Activated CD8-positive, alpha-beta memory T cell treated with anti-CD3 and anti-CD28 coated beads for 1 hour (primary cell): Measurements from ENCODE around the gene RPLP2.
A peak's percentile ranks its signal among the peaks of the same experiment; 100 is the strongest.

Source experiments
- DNase-seq, 2 donors: peaks; one replicate each; pipeline ENCODE4 v3.0.0-alpha.2; 2020; ENCODE audit warnings: low read depth in 1 of 2; ENCODE audit errors: extremely low read depth in 1 of 2

Gene RPLP2

GRCh38 chr11:790721-791564 lies 18.8 kb upstream of the RPLP2 start:
- DNase-seq: no peak

GRCh38 chr11:791658-792534 lies 17.9 kb upstream of the RPLP2 start:
- no peak for DNase-seq

DNA sequence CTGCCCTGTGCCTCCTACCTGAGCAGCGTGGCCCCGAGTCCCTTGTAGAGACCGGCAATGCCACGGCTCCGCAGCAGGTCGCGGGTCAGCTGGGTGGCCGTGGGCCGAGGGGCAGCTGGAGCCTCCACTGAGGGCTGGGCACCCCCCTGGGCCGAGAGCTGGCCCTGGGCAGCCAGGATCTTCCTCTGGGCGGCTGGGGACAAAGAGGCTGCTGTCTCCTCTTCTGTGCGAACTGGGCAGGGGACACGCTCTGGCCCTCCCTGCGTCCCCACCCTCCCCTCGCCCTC lies 17.3 kb upstream of the RPLP2 start:
- no peak for DNase-seq

GRCh38 chr11:792873-793272 lies 16.9 kb upstream of the RPLP2 start:
- no peak for DNase-seq

- no peak for DNase-seq
These were observed 16.2 kb upstream of the RPLP2 start for GRCh38 chr11:793556-793955.

DNA sequence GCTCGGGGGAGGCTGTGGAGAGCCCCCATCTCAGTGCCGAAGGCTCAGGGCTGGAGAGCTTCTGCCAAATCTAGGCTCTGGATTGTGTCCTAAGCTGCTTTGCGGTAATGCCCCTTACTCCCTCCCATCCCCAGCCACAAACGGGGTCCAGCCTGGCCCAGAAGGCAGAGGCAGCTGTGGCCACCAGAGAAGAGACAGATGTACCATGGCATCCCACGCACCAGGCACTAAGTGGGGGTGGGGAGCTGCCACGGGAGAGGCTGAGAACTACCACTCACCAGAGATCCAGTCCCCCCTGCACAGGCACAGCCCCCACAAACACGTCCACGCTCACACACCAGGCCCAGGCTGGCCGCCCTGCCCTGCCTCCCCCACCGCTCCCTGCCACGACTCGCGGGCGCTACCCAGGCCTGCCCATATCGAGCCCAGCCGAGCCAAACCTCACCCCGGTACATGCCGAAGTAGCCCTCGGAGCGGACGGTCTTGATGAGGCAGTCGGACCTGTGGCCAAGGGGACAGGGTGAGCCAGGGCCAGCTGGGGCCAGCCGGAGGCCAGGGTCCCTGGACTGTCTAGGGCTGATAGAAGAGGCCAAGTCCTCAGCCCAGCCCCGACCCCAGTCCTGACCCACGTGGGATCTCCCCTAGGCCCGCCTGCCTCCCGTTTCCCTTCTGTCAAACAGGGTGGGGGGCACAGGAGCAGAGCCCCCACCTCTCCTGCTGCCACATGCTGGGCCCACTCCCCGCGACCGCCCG lies 15.6 kb upstream of the RPLP2 start:
- DNase-seq: no peak

GRCh38 chr11:794766-795633 lies 14.8 kb upstream of the RPLP2 start:
- DNase-seq: no peak

DNA sequence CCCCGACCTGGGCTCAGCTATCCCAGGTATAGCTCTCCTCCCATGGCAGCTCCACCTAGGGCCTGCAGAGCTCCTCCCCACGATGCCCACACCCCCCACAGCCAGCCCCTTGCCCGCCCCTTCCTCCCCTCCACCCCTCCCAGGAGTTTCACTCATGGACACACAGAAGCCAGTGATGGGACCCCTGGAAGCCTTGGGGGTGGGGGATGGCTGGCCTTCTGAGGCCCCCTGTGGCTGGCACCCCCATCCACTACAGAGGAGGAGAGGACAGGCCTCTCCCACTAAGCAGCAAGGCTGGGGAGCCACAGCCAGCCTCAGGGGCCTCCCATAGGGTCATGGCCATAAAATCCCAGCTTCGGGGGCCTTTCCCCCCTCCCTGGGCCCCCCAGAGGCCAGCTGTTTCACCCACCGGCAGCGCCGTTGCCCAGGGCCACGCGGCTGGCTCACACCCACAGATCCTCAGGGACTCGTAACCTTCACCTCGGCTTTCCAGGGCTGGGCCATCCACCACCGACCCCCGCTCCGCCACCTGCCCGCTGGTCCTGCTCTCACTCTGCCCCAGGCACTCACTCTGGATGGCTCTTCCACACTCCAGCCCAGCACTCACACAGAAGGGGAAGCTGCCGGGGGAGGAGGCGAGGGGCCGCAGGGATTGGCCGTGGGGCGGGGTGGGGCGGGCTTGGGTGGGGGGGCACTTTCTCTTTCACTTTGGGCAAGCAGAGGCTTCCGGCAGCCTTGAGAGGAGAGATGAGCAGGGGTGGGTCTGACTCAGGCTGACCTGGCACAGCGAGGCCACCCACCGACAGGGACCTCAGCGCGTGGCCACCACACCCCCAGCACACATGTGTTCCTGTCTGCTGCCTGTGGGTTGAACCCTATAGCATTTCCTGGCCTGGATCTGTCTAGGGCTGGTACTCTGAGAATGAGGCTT lies 13.9 kb upstream of the RPLP2 start:
- peak in 1 of 2 donors; percentile 56 for DNase-seq

DNA sequence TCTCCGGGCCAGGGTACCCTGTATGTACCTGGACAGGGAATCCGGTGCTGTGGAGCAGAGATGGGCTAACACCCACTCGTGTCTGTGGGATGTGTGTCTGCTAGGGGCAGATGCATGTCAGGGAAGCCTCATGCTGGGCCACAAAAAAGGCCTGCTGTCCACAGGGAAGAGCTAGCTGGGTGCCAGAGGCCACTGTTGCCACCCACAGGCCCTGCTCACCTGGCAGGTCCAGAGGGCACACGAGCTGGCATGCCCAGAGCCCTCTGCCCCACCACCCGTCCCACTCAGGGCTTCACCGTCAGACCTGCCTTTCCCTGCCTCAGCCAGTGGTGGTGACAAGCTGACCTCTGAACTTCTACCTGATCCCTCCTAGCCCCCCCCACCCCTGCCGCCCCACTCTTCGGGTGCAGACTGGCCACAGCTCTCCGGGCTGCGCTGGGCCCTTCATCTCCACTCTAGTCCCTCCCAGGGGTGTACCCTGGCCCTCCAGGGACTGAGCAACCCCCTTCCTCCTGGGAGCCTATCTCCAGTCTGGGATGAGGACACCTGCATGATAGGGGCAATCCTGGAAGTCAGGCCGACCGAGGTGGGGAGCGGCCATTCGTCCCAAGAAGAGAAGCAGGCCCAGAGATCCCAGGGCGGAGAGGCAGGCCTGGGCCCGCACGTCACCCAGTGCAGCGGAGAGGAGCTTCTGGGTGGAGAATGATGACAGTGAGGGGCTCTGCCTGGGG lies 13.0 kb upstream of the RPLP2 start:
- DNase-seq: no peak

DNA sequence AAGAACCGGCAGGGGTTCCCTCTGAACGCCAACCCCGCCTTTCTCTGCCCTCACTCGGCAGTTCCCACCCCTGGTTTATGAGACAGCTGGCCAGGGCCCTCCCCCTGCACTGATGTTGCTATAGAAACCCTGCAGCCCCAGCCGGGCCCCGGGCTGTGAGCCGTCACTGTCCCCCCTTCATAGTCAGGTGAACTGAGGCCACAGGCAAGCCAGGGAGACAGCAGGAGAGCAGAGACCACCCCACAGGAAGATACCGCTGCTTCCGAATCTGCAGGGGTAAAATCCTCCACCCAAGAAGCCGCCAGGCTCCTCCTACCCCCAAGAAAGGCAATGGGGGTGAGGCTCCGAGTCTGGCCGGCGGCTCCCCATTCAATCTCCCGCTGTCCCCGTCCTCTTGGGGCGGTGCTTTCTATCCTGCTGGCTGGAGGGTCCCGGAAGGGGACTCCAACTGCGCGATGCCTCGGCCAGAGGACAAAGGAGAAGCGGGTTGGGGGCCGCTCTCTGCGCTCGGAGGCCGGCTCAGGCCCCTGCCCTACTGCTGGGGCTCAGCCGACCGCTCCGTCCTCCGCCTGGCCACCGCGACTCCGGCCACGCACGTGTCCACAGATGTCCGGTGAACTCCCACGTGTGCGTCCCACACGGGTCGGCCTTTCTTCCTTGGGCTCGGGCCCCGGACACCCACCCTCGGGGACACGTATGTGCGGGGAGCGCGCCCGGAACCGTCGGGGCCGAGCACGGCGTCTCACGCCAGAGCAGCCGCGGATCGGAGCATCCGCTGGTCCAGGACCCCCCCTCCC lies 12.3 kb upstream of the RPLP2 start:
- peak; percentile 52 to 63 for DNase-seq

DNA sequence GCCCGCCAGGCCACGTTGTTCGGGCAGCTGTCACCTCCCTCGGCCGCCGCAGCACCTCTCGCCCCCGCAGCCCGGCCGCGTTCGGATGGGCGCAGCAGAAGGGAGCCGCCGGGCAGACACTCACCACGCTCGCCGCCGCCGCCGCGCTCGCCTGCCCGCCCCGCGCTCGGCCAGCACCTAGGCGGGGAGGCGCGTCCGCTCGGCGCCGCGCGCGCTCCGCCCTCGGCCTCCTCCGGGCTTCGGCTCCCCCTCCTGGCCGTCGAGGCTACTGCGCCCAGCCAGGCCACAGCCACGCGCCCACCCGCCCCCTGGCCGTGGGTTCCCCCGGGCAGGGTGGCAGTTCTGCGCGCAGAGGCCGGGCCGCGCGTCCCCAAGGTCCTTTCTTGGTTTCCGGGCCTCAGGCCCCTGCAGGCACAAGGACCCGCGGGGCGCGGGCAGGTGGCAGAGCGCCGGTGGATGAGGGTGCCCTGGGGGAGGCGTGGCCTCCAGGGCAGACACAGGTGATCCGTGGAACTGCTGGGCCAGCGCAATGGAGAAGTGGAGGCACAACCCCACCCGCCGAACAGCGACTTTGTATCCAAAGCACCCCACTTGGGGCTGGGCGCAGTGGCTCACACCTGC lies 11.6 kb upstream of the RPLP2 start, which contains the start of gene SLC25A22:
TSS of gene SLC25A22 (minus strand) at position 189 of the 621 bp plus-strand sequence. CDS start 3,275 bp downstream, outside the sequence.
- DNase-seq: peak; percentile 51 to 79

- DNase-seq: no peak
These were observed 10.0 kb upstream of the RPLP2 start for GRCh38 chr11:799641-800316.

- DNase-seq: no peak
These were observed 9.3 kb upstream of the RPLP2 start for GRCh38 chr11:800473-800872.

GRCh38 chr11:801097-801780 lies 8.5 kb upstream of the RPLP2 start:
- DNase-seq: no peak

DNA sequence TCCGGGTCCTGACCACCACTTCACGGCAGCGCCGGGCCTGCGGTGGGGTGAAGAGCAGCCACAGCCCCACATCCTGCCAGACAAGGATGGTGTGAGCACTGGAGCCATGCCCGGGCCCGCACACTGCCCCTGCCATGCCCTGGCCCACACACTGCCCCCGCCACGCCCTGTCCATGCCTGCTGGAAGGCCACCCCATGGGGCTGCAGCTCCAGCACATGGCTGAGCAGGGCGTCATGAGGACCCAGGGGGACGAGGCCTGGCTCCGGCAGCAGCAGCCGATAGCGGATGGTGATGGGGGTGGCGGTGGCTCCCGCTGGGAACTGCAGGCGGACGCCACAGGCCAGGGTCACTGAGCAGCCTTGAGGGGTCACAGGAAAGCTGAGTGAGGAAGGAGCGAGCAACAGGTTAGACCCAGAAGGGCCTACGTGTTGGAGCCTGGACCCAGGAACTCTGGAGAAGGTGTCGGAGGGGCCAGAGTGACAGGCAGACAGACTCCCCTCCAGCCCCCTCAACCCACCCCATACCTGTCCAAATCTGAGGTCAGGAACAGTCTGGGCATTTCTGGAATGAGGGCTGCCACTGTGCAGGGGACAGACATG lies 7.6 kb upstream of the RPLP2 start:
- DNase-seq: no peak
